Breast epithelium (tissue), 3 donors: ENCODE measurements around the gene AEBP2.

ENCODE experiments used
- CTCF ChIP-seq, 3 donors: fragments of 450-650 bp; IDR thresholded peaks; one replicate each; pipeline ENCODE4 v1.5.1; 2016 to 2017; ENCODE audit warnings: antibody characterized with exemption in 3 of 3, mild to moderate bottlenecking in 3 of 3, moderate library complexity in 3 of 3
- POLR2A ChIP-seq: fragments of 450-650 bp; IDR thresholded peaks from one replicate; pipeline ENCODE4 v1.6.1; 2016; ENCODE audit warnings: antibody characterized with exemption, mild to moderate bottlenecking, moderate library complexity

GRCh38 chr12:19434538-19434937, 4.8 kb upstream of the AEBP2 start:
- TF ChIP-seq CTCF (IDR thresholded peaks at IDR 0.05) (no peak), POLR2A (no peak)
